ENCODE data around the gene LTBP4. TPM values are rescaled to one million over a fixed set of nuclear protein-coding genes. Genes with fewer than 3 reads are reported as not detected.
"Not testable (repeated sequence)": the region's sequence is repeated elsewhere in the genome, so short reads cannot be mapped to it uniquely, and the experiment has no call there.

Gene LTBP4, protein sequence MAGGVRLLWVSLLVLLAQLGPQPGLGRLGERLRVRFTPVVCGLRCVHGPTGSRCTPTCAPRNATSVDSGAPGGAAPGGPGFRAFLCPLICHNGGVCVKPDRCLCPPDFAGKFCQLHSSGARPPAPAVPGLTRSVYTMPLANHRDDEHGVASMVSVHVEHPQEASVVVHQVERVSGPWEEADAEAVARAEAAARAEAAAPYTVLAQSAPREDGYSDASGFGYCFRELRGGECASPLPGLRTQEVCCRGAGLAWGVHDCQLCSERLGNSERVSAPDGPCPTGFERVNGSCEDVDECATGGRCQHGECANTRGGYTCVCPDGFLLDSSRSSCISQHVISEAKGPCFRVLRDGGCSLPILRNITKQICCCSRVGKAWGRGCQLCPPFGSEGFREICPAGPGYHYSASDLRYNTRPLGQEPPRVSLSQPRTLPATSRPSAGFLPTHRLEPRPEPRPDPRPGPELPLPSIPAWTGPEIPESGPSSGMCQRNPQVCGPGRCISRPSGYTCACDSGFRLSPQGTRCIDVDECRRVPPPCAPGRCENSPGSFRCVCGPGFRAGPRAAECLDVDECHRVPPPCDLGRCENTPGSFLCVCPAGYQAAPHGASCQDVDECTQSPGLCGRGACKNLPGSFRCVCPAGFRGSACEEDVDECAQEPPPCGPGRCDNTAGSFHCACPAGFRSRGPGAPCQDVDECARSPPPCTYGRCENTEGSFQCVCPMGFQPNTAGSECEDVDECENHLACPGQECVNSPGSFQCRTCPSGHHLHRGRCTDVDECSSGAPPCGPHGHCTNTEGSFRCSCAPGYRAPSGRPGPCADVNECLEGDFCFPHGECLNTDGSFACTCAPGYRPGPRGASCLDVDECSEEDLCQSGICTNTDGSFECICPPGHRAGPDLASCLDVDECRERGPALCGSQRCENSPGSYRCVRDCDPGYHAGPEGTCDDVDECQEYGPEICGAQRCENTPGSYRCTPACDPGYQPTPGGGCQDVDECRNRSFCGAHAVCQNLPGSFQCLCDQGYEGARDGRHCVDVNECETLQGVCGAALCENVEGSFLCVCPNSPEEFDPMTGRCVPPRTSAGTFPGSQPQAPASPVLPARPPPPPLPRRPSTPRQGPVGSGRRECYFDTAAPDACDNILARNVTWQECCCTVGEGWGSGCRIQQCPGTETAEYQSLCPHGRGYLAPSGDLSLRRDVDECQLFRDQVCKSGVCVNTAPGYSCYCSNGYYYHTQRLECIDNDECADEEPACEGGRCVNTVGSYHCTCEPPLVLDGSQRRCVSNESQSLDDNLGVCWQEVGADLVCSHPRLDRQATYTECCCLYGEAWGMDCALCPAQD (N-terminal part only)
- 100 to 1,000 TPM in 11 of 12 donors, not detected in 1; 146 to 328 (median 194) TPM for polyA plus RNA-seq (ENCODE audit: insufficient read length in 12 of 12)
- long read RNA-seq, donor 1, full-length matches to known transcripts: 10 of 98 reads
- long read RNA-seq, donor 1, partial matches to known transcripts: 88 of 98 reads
- long read RNA-seq, donor 1, other reads (novel, unspliced or antisense): 0 of 98 reads
- long read RNA-seq, donor 2, partial matches to known transcripts: 43 of 43 reads
- long read RNA-seq, donor 2, other reads (novel, unspliced or antisense): 0 of 43 reads
- long read RNA-seq, donor 3, partial matches to known transcripts: 6 of 7 reads
- long read RNA-seq, donor 3, other reads (novel, unspliced or antisense): 0 of 7 reads
- long read RNA-seq, donor 4, full-length matches to known transcripts: 2 of 7 reads
- long read RNA-seq, donor 4, partial matches to known transcripts: 5 of 7 reads
- long read RNA-seq, donor 4, other reads (novel, unspliced or antisense): 0 of 7 reads
- long read RNA-seq, donor 5, full-length matches to known transcripts: 12 of 53 reads
- long read RNA-seq, donor 5, partial matches to known transcripts: 41 of 53 reads
- long read RNA-seq, donor 5, other reads (novel, unspliced or antisense): 0 of 53 reads
- long read RNA-seq, donor 6, full-length matches to known transcripts: 3 of 26 reads
- long read RNA-seq, donor 6, partial matches to known transcripts: 23 of 26 reads
- long read RNA-seq, donor 6, other reads (novel, unspliced or antisense): 0 of 26 reads
- long read RNA-seq, donor 7, partial matches to known transcripts: 8 of 10 reads
- long read RNA-seq, donor 7, other reads (novel, unspliced or antisense): 0 of 10 reads
- long read RNA-seq, donor 8, full-length matches to known transcripts: 7 of 44 reads
- long read RNA-seq, donor 8, partial matches to known transcripts: 37 of 44 reads
- long read RNA-seq, donor 8, other reads (novel, unspliced or antisense): 0 of 44 reads
- long read RNA-seq, donor 9, partial matches to known transcripts: 20 of 23 reads
- long read RNA-seq, donor 9, other reads (novel, unspliced or antisense): 0 of 23 reads
- long read RNA-seq, donor 10, full-length matches to known transcripts: 4 of 19 reads
- long read RNA-seq, donor 10, partial matches to known transcripts: 15 of 19 reads
- long read RNA-seq, donor 10, other reads (novel, unspliced or antisense): 0 of 19 reads
- long read RNA-seq, donor 11, full-length matches to known transcripts: 3 of 21 reads
- long read RNA-seq, donor 11, partial matches to known transcripts: 18 of 21 reads
- long read RNA-seq, donor 11, other reads (novel, unspliced or antisense): 0 of 21 reads

DNA sequence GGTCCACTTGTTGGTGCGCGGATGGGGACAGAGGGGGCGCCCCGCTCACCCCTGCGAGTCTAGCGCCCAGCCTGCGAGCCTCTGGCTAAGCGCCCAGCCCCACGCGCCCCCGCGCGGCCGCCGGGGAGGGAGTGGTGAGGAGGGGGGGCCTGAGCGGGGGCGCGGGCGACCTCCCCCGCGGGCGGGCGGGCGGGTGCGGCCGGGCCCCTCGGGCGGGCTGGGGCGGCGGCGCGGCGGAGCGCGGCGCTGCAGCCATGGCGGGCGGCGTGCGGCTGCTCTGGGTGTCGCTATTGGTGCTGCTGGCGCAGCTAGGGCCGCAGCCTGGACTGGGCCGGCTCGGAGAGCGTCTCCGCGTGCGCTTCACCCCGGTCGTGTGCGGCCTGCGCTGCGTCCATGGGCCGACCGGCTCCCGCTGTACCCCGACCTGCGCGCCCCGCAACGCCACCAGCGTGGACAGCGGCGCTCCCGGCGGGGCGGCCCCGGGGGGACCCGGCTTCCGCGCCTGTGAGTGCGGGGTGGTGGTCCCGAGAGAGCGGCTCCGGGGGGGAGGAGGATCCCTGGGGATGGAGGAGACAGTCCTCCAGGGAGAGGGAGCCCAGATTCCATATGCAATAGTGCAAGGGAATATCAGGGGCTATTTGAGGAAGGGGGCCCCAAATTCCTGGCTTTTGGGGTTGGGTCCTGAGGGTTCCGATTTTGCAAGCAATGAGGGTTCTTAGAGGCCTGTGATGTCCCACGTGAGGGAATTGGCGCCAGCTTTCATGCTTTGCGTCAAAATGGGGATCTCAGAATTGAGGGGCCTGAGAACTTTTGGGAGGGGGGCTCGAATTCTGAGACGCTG lies at the start of gene LTBP4:
TSS of gene LTBP4 (plus strand) at position 236 of the 841 bp plus-strand sequence. CDS start at position 255, 19 bp downstream.
- no peak for DNase-seq

DNA sequence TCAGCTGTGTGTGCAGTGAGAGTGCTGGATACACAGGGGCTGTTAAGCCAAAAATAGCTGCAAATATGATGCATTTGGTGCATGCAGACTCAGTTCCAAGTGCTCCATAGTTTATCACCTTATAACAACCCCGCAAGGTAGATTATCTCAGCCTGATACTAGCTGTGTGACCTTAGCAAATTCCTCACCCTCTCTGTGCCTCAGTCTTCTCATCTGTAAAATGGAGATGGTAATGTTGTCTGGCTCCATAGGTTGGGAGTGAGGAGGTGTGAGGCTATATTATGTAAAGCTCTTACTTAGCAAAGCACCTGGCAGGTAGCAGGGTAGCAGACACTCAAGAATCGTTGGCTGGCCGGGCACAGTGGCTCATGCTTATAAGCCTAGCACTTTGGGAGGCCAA lies 48.3 kb upstream of the LTBP4 start:
- DNase-seq: no peak

DNA sequence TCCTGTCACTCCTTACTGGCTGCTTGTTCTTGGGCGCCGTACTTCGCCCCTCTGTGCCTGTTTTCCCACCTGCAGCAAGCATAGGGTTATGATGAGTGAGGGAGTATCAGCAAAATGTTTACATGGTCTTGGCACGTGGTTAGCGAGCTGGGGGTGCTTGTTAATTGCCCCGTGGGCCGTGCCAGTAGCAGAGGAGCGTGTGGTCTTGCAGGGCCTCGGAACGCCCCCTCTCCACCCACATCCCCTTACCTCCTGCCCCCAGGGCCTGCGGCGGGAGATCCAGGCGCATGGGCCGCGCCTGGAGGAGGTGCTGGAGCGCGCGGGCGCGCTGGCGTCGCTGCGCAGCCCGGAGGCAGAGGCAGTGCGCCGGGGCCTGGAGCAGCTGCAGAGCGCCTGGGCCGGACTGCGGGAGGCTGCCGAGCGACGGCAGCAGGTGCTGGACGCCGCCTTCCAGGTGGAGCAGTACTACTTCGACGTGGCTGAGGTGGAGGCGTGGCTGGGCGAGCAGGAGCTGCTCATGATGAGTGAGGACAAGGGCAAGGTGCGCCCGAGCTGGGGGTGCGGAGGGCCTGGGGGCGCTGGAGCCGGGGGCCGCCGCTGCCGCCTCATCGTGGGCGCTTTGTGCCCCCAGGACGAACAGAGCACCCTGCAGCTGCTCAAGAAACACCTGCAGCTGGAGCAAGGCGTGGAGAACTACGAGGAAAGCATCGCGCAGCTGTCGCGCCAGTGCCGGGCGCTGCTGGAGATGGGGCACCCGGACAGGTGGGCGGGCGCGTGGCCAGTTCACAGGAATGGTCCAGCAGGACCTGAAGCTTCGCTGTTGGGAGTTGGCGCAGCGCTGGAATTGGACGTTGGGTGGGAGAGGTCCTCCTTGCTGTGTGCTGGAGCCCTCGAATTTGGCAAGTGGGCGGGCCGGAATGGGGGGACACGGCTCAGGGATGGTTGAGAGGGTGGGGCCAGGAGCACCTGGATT lies 47.0 kb upstream of the LTBP4 start:
- DNase-seq: no peak

DNA sequence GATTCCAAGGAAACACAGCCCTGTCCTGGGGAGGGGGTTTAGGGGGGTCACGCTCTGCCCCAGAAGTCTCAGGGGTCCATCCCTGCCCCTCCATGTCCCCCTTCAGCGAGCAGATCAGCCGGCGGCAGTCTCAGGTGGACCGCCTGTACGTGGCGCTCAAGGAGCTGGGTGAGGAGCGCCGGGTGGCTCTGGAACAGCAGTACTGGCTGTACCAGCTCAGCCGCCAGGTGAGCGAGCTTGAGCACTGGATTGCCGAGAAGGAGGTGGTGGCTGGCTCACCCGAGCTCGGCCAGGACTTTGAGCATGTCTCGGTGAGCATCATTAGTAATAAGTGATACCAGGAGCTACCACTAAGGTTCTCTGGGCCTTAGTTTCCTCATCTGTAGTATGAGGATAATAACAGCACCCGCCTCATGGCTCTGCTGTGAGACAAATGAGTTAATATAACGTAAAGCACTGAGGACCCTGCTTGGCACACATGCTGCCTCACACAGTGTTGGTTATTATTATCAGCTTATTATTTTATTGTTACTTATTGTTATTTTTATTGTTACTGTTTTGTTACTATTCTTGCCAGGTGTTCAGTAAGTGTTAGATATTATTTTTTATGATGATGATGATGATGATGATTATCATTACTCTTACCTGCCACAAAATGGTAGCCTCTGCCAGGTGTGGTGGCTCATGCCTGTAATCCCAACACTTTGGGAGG lies 45.0 kb upstream of the LTBP4 start:
- DNase-seq: no peak

DNA sequence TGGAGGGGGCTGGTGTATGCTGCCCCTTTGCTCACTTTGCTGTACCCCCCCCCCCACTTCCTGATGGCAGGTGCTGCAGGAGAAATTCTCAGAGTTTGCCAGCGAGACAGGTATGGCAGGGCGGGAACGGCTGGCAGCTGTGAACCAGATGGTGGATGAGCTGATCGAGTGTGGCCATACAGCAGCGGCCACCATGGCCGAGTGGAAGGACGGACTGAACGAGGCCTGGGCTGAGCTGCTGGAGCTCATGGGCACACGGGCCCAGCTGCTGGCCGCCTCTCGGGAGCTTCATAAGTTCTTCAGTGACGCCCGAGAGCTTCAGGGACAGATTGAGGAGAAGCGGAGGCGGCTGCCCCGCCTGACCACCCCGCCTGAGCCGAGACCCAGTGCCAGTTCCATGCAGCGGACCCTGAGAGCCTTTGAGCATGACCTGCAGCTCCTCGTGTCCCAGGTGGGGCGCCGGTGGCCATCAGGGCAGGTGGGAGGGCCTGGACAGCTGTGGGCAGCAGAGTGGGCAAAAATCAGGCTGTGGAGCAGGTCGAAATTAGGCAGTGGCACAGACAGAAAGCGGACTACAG lies 44.1 kb upstream of the LTBP4 start:
- DNase-seq: no peak

DNA sequence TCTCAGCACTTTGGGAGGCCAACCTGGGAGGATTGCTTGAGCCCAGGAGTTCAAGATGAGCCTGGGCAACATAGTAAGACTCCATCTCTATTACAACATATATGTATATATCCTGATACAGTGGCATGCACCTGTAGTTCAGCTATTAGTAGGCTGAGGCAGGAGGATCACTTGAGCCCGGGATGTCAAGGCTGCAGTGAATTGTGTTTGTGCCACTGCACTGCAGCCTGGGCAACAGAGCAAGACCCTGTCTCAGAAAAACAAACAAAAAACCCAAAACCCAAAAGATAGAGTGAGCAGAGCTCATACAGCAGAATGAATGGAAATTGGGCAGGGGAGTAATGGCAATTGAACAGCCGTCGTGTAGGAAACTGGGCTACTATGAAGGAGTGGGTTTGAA lies 41.8 kb upstream of the LTBP4 start:
- DNase-seq: no peak

DNA sequence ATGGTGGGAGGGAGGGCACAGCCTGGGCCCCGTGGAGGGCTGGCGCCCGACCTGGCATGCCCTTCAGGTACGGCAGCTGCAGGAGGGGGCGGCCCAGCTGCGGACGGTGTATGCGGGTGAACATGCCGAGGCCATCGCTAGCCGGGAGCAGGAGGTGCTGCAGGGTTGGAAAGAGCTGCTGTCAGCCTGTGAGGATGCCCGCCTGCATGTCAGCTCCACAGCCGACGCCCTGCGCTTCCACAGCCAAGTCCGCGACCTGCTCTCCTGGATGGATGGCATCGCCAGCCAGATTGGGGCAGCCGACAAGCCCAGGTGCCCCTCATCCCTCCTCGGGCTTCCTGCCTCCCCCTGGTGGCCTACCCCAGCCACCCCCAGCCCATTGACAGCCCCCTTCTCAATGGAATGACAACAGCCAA lies 41.1 kb upstream of the LTBP4 start:
- no peak for DNase-seq

DNA sequence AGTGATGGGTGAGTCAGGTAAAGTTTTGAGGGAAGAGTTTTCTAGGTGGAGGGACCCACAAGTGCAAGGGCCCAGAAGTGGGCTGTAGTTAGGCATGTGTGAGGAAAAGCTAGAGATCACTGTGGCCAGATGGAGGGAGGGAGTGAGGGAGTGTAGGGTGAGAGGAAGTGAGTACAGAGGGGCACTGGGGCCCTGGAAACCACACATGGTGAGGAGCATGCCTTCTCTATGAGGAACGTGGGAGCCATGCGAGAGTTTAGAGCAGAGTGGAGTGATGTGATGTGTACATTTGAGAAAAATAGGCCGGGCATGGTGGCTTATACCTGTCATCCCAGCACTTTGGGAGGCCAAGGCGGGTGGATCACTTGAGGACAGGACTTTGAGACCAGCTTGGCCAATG lies 39.2 kb upstream of the LTBP4 start:
- no peak for DNase-seq

DNA sequence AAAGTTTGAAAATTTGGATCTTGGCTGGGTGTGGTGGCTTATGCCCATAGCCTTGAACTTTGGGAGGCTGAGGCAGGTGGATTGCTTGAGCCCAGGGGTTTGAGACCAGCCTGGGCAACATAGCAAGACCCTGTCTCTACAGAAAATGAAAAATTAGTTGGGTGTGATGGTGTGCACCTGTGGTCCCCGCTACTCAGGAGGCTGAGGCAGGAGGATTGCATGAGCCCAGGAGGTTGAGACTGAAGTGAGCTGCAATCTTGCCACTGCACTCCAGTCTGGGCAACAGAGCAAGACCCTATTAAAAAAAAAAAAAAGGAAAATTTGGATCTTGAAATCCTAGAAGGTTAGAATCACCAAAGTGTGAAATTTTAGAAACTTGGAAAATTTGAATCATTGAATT lies 36.6 kb upstream of the LTBP4 start:
- DNase-seq: not testable (repeated sequence)

DNA sequence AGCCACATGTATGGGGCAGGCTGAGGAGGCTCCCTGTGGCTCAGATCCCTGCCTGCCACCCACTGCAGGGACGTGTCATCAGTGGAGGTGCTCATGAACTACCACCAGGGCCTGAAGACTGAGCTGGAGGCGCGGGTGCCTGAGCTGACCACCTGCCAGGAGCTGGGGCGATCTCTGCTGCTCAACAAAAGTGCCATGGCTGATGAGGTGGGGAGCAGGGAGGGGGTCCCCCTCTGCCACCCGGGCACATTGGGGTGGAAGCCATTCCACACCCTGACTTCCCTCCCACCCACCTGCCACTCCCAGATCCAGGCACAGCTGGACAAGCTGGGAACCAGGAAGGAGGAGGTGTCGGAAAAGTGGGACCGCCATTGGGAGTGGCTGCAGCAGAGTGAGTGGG lies 35.8 kb upstream of the LTBP4 start:
- no peak for DNase-seq

DNA sequence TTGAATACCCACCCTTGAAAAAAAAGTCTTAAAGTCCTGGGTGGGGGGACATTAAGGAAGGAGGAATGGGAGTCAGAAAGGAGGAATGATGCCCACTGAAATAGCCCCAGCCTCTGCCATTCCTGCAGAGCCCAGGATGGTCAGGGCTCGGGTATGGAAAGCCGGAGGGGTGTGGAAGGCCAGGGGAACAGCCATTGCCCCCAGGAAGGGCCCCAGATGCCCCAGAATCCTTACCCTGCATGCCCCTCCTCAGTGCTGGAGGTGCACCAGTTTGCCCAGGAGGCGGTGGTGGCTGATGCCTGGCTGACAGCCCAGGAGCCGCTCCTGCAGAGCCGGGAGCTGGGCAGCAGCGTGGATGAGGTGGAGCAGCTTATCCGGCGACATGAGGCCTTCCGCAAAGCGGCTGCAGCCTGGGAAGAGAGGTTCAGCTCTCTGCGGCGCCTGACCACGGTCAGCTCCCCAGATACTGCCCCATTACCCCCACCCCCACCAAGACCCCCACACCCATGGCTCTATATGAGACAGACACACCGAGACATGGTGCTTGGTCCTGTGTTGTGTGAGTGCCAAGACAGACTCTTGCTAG lies 35.2 kb upstream of the LTBP4 start:
- no peak for DNase-seq

DNA sequence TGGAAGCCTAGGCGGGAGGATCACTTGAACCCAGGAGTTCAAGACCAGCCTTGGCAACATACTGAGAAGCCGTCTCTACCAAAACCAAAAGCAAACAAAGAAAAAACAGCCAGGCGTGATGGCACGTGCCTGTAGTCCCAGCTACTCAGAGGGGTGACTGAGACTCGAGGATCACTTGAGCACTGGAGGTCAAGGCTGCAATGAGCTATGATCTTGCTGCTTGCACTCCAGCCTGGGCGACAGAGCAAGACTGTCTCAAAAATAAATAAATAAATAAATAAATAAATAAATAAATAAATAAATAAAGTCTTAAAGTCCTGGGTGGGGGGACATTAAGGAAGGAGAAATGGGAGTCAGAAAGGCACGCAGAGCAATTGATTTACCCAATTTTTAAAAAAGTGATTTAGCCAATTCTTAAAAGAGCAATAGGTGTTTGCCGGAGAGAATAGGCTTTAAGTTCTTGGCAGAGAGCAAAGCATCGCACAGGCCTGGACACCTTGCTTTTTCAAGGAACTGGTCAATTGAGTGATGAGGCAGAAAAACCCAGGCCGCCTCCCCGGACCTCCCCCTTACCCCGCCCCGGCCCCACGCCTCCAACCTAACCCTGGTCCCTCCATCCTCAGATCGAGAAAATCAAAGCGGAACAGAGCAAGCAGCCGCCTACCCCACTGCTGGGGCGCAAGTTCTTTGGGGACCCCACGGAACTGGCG lies 34.0 kb upstream of the LTBP4 start:
- no peak for DNase-seq

DNA sequence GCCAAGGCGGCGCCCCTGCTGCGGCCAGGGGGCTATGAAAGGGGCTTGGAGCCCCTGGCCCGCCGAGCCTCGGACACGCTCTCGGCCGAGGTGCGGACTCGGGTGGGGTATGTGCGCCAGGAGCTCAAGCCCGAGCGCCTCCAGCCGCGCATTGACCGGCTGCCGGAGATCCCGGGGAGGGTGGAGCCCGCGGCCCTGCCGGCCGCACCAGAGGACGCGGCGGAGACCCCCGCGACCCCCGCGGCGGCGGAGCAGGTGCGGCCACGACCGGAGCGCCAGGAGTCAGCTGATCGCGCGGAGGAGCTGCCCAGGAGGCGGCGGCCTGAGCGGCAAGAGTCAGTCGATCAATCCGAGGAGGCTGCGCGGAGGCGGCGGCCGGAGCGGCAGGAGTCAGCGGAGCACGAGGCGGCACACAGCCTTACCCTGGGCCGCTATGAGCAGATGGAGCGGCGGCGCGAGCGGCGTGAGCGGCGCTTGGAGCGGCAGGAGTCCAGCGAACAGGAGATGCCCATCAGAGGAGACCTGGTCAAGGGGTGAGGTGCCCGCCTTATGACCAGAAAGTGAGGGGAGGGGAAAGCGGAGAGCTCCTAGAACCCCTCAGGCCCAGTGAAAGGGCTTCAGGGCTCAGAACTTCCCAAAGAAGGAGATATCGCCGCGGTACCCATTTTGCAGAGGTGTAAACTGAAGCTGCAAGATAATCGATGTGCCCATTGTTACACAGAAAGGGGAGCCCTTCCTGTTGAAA lies 33.2 kb upstream of the LTBP4 start:
- no peak for DNase-seq

Measured in muscle of arm (tissue), 14 donors.